T-cell (primary cell): Measurements from ENCODE around the gene RAB3B. TPM values are rescaled to one million over a fixed set of nuclear protein-coding genes. Genes with fewer than 3 reads are reported as not detected.

ENCODE experiments used
- ATAC-seq, 4 experiments: fragments of 200-7000 bp in 3 of 4; fragments of 150-1000 bp in 1 of 4; cut with Tn5 transposase; replicated peaks in 1 of 4; 1 replicate in 3 of 4; 2 replicates in 1 of 4; pipeline ENCODE4 v1.10.0; 2021; ENCODE audit warnings: moderate library complexity in 3 of 4, mild to moderate bottlenecking in 2 of 4, moderate number of reproducible peaks in 1 of 4
- CTCF ChIA-PET, 2 donors: fragments of 300-600 bp; sonication (Branson Sonifier 250); formaldehyde crosslinking; loops; one replicate each; lab custom pipeline; 2022; ENCODE audit warnings: antibody characterized with exemption in 2 of 2; lab: Charles Lee
- POLR2A ChIA-PET, 2 donors: fragments of 300-600 bp; sonication (Branson Sonifier 250); formaldehyde crosslinking; loops; one replicate each; lab custom pipeline; 2022; ENCODE audit warnings: antibody characterized with exemption in 2 of 2; lab: Charles Lee
- DNase-seq, 35 experiments: peaks; one replicate each; pipeline versions ENCODE4 v3.0.0 to v3.0.0-alpha.2; 2013 to 2023
- H3K27ac ChIP-seq: one replicate; pipeline ENCODE4 v1.5.1; 2013; ENCODE audit warnings: low read length
- H3K27me3 ChIP-seq, 2 experiments: replicated peaks in 1 of 2; 1 replicate in 1 of 2; 2 replicates in 1 of 2; pipeline versions ENCODE4 v1.6.1 to v1.7.0; 2013; ENCODE audit warnings: low read length in 1 of 2, mixed read lengths in 1 of 2; ENCODE audit not compliant: control insufficient read depth in 2 of 2, insufficient read depth in 2 of 2; ENCODE audit errors: extremely low read depth in 1 of 2
- H3K36me3 ChIP-seq, 2 donors: 1 replicate in 1 of 2; 2 replicates in 1 of 2; pipeline versions ENCODE4 v1.6.1 to v1.7.0; 2013; ENCODE audit warnings: low read length in 1 of 2; ENCODE audit not compliant: control insufficient read depth in 2 of 2, insufficient read depth in 1 of 2; ENCODE audit errors: extremely low read depth in 1 of 2
- H3K4me1 ChIP-seq, 2 experiments: 1 replicate in 1 of 2; 2 replicates in 1 of 2; pipeline versions ENCODE4 v1.6.1 to v1.7.0; 2013; ENCODE audit warnings: low read length in 2 of 2, mixed read lengths in 1 of 2; ENCODE audit not compliant: insufficient read depth in 2 of 2, control insufficient read depth in 1 of 2; ENCODE audit errors: extremely low read depth in 1 of 2
- H3K4me3 ChIP-seq, 2 donors: 1 replicate in 1 of 2; 2 replicates in 1 of 2; pipeline versions ENCODE4 v1.5.1 to v1.7.0; 2013; ENCODE audit warnings: mild to moderate bottlenecking in 2 of 2, low read length in 1 of 2, moderate library complexity in 1 of 2; ENCODE audit not compliant: control insufficient read depth in 1 of 2; ENCODE audit errors: extremely low read depth in 1 of 2
- H3K9me3 ChIP-seq: 2 replicates; pipeline ENCODE4 v1.7.0; 2013
- H3K27ac Mint-ChIP-seq, 2 donors: one replicate each; pipeline ENCODE4 v1.8.0; 2020 to 2021; ENCODE audit warnings: mild to moderate bottlenecking in 2 of 2, mixed read lengths in 2 of 2
- H3K27me3 Mint-ChIP-seq, 2 donors: one replicate each; pipeline ENCODE4 v1.8.0; 2021 to 2022; ENCODE audit warnings: mixed read lengths in 2 of 2
- H3K36me3 Mint-ChIP-seq: one replicate; pipeline ENCODE4 v1.8.0; 2021; ENCODE audit warnings: mixed read lengths
- H3K4me1 Mint-ChIP-seq, 3 donors: one replicate each; pipeline ENCODE4 v1.8.0; 2020 to 2022; ENCODE audit warnings: mixed read lengths in 3 of 3, mild to moderate bottlenecking in 1 of 3
- H3K4me3 Mint-ChIP-seq, 3 donors: one replicate each; pipeline ENCODE4 v1.8.0; 2020 to 2022; ENCODE audit warnings: mild to moderate bottlenecking in 3 of 3, mixed read lengths in 3 of 3, moderate library complexity in 3 of 3
- H3K9me3 Mint-ChIP-seq, 3 donors: one replicate each; pipeline ENCODE4 v1.8.0; 2020 to 2022; ENCODE audit warnings: mixed read lengths in 3 of 3
- WGBS: methylation state at CpG from one replicate; pipeline ENCODE4 v1.1.5; 2013; ENCODE audit warnings: missing lambda C conversion rate; ENCODE audit not compliant: insufficient coverage; 5-methylcytosine and 5-hydroxymethylcytosine counted together
- total RNA-seq, 35 experiments: library from RNA in 6 of 35; stranded (reverse) in 6 of 35; fragments of 120-200 nt in 1 of 35; gene quantifications; one replicate each; pipeline versions ENCODE4 v1.2.1 to v1.2.4 and lab custom pipeline; 2013 to 2026

RAB3B gene
- total RNA-seq, 5 donors from 2014 or later (not counting 1 experiment from before 2014, with no cell fraction given) = 0.02 to 0.18 (median 0.06) TPM; not detected in 1

DNA sequence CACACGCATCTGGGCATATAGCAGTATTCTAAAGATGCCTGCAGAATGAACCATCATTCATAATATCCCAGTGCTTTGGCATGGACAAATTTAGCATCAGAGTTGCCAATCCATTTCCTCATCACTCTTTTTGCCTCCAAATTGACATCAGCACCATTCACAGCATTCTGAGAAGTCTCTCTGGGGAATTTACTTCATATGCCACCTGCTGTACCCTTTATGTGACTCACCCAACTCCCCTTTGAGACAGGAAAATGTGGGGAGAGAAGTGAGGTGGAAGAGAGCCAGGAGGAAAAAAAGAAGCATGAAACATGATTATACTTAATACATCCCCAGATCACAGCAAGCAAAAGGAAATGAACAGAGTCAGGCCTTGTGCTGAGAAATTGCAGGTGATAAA lies 37.4 kb downstream of the RAB3B start:
- 100% methylated on average over 1 of the region's 1 CpG for WGBS
- no peaks in the 10 kb centered on the region for H3K9me3 ChIP-seq
- Mint-ChIP-seq H3K9me3 (no peaks in the 10 kb centered on the region), H3K27me3 (peaks cover 1 to 6% of the 10 kb centered on the region in 2 donors), H3K4me3 (no peak overlapping the region), H3K27ac (no peak overlapping the region), H3K4me1 (no peaks in the 10 kb centered on the region), H3K36me3 (no peaks in the 10 kb centered on the region)
- ChIA-PET POLR2A (no interaction called here), CTCF (no interaction called here)
- H3K27me3 ChIP-seq = peaks cover 0 to 17% of the 10 kb centered on the region in 2 experiments
- no peaks in the 10 kb centered on the region for H3K4me1 ChIP-seq
- no peak overlapping the region for H3K27ac ChIP-seq
- no peaks in the 10 kb centered on the region for H3K36me3 ChIP-seq
- H3K4me3 ChIP-seq = no peak overlapping the region
- ATAC-seq = no peak
- DNase-seq = no peak

DNA sequence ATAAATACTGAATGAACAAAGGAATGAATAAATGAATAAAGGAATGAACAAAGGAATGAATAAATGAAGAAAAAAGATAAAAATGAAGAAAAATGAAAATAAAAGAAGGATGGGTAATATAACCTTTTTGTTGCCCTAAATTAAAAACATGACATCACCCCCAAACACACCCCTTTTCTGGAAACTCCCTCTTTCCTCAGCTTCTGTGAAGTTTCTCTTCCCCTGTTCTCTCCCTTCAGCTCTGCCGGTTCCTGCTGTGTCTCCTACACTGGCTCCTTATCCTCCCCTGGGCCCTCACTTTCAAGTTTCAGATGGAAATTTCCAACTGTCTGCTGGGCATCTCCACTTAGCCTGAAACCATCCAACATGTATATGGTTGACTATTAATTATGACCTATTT lies 37.9 kb downstream of the RAB3B start:
- ChIA-PET POLR2A (no interaction called here), CTCF (no interaction called here)
- Histone ChIP-seq H3K27me3 (peaks cover 0 to 13% of the 10 kb centered on the region in 2 experiments), H3K4me1 (no peaks in the 10 kb centered on the region), H3K9me3 (no peaks in the 10 kb centered on the region), H3K27ac (no peak overlapping the region), H3K4me3 (no peak overlapping the region), H3K36me3 (no peaks in the 10 kb centered on the region)
- no peak overlapping the region for H3K4me3 Mint-ChIP-seq
- no peak overlapping the region for H3K27ac Mint-ChIP-seq
- WGBS = no CpG with 5 or more reads among the region's 1 CpG
- H3K27me3 Mint-ChIP-seq = peaks cover under 1 to 6% of the 10 kb centered on the region in 2 donors
- no peaks in the 10 kb centered on the region for H3K9me3 Mint-ChIP-seq
- H3K4me1 Mint-ChIP-seq = no peaks in the 10 kb centered on the region
- H3K36me3 Mint-ChIP-seq = no peaks in the 10 kb centered on the region
- ATAC-seq (no peak), DNase-seq (no peak)

DNA sequence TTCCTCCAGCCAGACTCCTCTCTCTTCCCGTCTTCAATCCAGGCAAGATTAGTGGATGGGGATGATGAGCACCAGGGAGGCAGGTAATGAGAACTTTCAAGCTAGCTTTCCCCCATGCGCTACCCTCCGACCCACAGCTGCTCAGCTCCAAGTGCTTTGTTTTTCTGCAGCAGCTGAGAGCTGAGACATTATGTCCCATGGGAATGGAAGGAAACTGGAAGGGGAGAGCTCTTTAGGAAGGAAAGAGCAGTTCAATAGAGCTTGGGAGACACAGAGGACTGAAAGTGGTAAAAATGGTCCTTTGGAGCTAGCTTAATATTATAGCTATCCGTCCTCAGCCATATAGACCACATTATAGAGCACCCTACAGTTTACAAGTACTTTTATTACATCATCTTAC lies 39.8 kb downstream of the RAB3B start:
- no peak for ATAC-seq
- peaks cover 4 to 6% of the 10 kb centered on the region in 2 donors for H3K27me3 Mint-ChIP-seq
- Histone ChIP-seq H3K36me3 (no peaks in the 10 kb centered on the region), H3K9me3 (no peaks in the 10 kb centered on the region), H3K4me1 (no peaks in the 10 kb centered on the region), H3K27me3 (peaks cover 0 to 13% of the 10 kb centered on the region in 2 experiments), H3K4me3 (no peak overlapping the region), H3K27ac (no peak overlapping the region)
- ChIA-PET POLR2A (no interaction called here), CTCF (no interaction called here)
- no peak overlapping the region for H3K27ac Mint-ChIP-seq
- no peaks in the 10 kb centered on the region for H3K36me3 Mint-ChIP-seq
- H3K9me3 Mint-ChIP-seq = no peaks in the 10 kb centered on the region
- H3K4me3 Mint-ChIP-seq = no peak overlapping the region
- WGBS = no CpG with 5 or more reads among the region's 4 CpGs
- H3K4me1 Mint-ChIP-seq = no peaks in the 10 kb centered on the region
- DNase-seq = no peak

DNA sequence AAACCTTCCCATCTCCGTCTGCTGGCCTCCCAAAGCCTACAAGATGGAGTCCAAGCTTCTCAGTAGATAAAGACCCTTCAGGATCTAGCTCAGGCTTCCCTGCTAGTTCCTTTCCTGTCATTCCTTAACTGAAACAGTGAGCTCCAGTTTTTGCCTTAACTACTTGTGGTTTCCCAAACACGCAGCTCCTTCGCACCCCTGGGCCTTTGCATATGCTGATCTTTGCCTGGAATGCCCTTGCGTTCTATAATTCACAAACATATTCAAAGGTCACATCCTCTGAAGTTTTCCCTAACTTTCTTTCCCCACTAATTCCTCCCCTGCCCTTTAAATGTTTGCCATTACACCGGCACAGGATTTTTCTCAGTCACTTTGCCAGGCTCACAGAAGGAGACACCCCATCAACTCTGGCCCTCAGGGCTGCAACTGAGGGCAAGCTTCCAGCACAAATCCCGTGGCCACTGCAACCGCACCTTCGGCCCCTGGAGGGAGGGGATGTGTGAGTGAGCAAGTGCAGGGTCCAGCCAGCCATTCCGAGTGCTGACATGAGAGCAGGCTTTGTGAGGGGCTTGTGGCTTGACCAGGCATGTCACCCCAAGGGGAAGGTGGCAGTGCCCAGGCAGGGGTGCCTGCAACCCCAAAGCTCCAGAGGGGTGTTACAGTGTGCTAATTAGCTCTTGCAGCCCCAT lies 41.3 kb downstream of the RAB3B start:
- no peak overlapping the region for H3K27ac Mint-ChIP-seq
- ATAC-seq (no peak), DNase-seq (no peak)
- H3K4me3 ChIP-seq = no peak overlapping the region
- 84% methylated on average over 8 of the region's 9 CpGs for WGBS
- H3K27ac ChIP-seq = no peak overlapping the region
- H3K27me3 ChIP-seq = peaks cover 0 to 13% of the 10 kb centered on the region in 2 experiments
- no peak overlapping the region for H3K4me3 Mint-ChIP-seq
- no peaks in the 10 kb centered on the region for H3K36me3 Mint-ChIP-seq
- H3K4me1 Mint-ChIP-seq = no peaks in the 10 kb centered on the region
- POLR2A ChIA-PET = no interaction called here
- H3K4me1 ChIP-seq = no peaks in the 10 kb centered on the region
- H3K9me3 Mint-ChIP-seq = no peaks in the 10 kb centered on the region
- no peaks in the 10 kb centered on the region for H3K9me3 ChIP-seq
- CTCF ChIA-PET = interaction anchor here in 1 of 2 donors (1.0 kb wide), 1 partner anchor 8 kb away, joined by 3 read pairs; no protein-coding TSS in a partner anchor
- H3K36me3 ChIP-seq = no peaks in the 10 kb centered on the region
- peaks cover 4 to 6% of the 10 kb centered on the region in 2 donors for H3K27me3 Mint-ChIP-seq

DNA sequence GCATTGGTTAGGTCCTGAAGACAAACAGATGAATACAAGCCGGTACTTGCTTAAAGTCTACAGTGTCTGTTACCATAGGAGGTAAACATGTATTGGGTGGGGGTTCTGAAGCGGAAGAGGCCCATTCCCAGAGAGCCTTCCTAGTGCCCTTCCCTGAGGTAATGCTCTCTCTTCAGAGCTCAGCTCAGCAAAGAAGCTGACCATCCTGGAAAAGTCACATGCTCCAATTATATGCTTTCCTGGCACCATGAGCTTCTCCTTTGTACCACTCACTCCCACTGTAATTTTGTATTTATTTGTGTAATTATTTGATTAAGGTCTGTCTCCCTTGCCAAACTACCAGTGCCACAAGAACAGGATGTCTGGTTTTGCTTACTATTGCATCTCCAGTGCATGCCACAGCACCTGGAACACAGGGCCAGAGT lies 42.0 kb downstream of the RAB3B start:
- Histone ChIP-seq H3K36me3 (no peaks in the 10 kb centered on the region), H3K27ac (no peak overlapping the region), H3K27me3 (peaks cover 0 to 13% of the 10 kb centered on the region in 2 experiments), H3K4me3 (no peak overlapping the region), H3K9me3 (no peaks in the 10 kb centered on the region), H3K4me1 (no peaks in the 10 kb centered on the region)
- WGBS = no CpG with 5 or more reads among the region's 2 CpGs
- H3K9me3 Mint-ChIP-seq = no peaks in the 10 kb centered on the region
- no peak overlapping the region for H3K4me3 Mint-ChIP-seq
- DNase-seq (no peak), ATAC-seq (no peak)
- no peak overlapping the region for H3K27ac Mint-ChIP-seq
- POLR2A ChIA-PET = no interaction called here
- CTCF ChIA-PET = no interaction called here
- H3K4me1 Mint-ChIP-seq = no peaks in the 10 kb centered on the region
- H3K36me3 Mint-ChIP-seq = no peaks in the 10 kb centered on the region
- H3K27me3 Mint-ChIP-seq = peaks cover 4 to 6% of the 10 kb centered on the region in 2 donors

DNA sequence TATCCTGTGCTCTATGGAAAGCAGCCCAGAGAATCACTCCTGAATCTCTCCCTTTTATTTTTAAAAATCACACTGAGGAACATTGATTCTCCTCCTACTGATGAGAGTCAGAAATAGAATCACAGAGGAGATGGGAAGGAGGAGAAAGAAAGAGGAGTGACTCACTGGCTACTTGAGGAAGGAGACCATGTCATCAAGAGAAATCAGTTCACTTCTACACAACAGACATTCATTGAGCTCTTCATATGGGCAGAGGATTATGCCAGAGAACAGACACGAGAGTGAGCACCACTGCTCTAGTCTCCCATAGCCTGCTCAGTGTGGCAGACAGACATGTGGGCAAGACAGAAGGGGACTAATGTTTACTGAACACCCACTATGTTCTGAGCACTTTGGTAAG lies 44.2 kb downstream of the RAB3B start:
- CTCF ChIA-PET = no interaction called here
- H3K9me3 Mint-ChIP-seq = peaks cover 7 to 17% (median 10%) of the 10 kb centered on the region in 3 donors
- H3K36me3 ChIP-seq = no peaks in the 10 kb centered on the region
- ATAC-seq = no peak
- no peak overlapping the region for H3K27ac Mint-ChIP-seq
- no peaks in the 10 kb centered on the region for H3K9me3 ChIP-seq
- H3K4me3 Mint-ChIP-seq = no peak overlapping the region
- DNase-seq = no peak
- peaks cover 0 to 10% of the 10 kb centered on the region in 2 experiments for H3K27me3 ChIP-seq
- peaks cover 4% of the 10 kb centered on the region for H3K36me3 Mint-ChIP-seq
- no peak overlapping the region for H3K27ac ChIP-seq
- 80% methylated on average over 1 of the region's 1 CpG for WGBS
- peaks cover 4 to 6% of the 10 kb centered on the region in 2 donors for H3K27me3 Mint-ChIP-seq
- POLR2A ChIA-PET = no interaction called here
- H3K4me3 ChIP-seq = no peak overlapping the region
- no peaks in the 10 kb centered on the region for H3K4me1 Mint-ChIP-seq
- H3K4me1 ChIP-seq = no peaks in the 10 kb centered on the region
